GM19467 (cell line): ENCODE results near the gene DPP3.
"Not testable (repeated sequence)": the region's sequence is repeated elsewhere in the genome, so short reads cannot be mapped to it uniquely, and the experiment has no call there.

Experiments
- ATAC-seq: cut with Tn5 transposase; IDR thresholded peaks from one replicate; pipeline ENCODE4 v1.9.1; 2021; ENCODE audit warnings: mild to moderate bottlenecking, moderate library complexity; ENCODE audit not compliant: unreplicated experiment

The DPP3 gene

DNA sequence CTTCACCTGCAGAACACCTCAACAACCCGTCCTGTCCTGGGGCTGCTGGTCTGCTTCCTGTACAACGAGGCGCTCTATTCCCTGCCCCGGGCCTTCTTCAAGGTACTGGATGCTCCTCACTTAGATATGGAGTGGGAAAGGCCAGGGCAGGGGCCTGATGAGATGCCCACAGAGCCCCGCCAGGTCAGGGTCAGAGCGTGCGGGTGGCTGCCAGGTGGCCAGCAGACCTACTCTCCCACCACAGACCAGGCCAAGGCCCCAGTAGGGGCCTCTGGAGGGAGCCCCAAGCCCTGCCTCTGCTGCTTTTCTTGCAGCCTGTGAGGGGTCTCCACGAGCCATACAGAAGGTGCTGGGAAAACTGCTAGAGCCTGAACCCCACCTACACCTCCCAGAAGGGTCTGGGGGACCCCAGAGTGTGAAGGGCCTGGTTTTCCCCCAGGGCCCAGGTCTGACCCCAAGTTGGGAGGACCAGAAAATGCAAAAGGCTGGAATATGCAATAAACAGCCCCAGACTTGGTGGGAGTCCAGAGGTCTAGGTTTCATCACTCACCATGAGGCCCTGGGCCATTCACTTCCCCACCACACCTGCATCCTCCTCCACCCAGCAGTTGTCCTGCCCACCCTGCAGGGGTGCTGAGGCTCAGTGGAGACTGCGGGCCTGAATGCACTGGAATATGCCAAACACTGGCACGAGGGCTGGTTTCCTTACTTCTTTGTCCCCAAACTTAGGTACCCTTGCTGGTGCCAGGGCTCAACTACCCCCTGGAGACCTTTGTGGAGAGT is 50.9 kb downstream of the DPP3 start:
- no peak for ATAC-seq

DNA sequence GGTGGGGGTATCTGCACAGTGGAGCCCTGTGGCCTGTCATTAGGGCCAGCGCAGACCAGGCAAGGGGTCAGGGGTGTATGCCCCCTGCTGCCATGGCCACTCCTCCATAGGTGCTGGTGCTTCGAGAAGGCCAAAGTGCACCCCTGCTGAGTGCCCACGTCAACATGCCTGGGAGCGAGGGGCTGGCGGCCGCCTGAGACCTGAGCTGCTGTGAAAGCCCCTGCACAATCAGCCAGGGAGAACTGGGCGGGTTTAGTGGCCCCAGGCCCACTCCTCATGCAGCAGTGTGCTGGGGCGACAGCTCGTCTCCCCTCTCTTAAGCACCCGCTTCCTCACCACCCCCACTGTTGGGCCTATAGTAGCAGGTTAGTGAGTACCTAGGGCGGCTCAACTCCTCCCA is 51.6 kb downstream of the DPP3 start:
- ATAC-seq, result no peak

DNA sequence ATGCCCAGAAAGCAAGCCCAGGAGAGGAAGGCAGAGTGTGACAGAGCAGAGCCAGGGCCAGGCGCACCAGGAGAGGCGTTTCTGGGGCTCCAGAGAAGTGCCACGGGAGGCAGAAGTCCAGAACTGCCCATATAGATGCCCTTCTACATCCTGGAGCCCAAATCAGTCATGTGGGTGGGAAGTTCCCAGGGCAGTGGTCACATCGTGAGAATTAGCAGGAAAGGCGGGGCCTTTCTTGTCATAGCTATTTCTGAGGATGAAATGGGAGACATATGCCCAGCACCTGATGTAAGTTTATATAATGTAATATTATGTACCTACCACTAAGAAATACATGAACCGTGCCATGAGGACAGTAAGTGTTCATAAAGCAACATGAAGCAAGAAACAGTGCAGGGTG is 52.5 kb downstream of the DPP3 start:
- ATAC-seq, result no peak

DNA sequence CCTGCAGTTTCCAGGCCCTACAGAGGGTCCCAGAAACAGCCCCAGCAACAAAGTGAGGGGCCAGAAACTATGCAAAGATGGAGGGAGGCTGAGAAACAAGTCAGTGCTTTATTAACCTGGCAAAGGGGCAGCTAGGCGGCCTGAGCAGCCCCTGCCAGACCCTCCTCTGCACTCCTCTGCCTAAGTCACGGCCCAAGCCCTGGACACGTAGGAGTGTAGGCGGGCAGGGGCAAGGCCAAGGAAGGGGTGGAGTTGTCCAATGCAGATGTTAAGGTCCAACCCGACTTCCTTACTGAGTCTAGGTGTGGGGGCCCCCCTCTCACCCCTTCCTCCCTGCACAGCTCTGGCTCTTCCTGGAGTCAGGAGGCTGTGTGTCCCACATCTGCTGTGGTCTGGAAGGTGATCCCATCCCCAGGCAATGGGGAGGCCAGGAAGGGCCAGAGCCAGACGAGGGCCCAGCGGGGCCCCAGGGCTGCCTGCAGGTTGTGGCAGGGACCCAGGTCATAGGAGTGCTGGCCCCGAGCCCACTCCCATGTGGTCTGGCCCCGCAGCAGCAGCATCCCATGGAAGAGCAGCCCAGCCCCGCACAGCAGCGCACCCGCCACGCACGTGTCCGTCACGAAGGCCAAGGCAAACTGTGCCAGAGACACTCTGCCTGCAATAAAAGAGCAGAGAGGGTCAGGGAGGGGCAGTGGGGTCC is 59.1 kb downstream of the DPP3 start:
- no peak for ATAC-seq

DNA sequence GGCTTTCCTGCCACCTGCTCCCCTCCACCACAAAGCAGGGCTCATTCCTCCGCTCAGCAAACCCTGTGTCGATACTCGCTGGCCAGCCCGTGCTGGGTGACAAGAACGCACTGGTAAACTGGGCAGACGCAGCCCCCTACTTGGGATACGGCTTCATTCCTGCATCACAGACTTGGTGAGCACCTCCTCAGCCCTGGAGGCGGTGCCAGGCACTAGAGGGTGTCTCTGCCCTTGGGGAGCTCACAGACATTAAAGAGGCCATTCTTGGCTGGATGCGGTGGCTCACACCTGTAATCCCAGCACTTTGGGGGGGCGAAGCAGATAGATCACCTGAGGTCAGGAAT is 59.6 kb downstream of the DPP3 start:
- no peak for ATAC-seq

DNA sequence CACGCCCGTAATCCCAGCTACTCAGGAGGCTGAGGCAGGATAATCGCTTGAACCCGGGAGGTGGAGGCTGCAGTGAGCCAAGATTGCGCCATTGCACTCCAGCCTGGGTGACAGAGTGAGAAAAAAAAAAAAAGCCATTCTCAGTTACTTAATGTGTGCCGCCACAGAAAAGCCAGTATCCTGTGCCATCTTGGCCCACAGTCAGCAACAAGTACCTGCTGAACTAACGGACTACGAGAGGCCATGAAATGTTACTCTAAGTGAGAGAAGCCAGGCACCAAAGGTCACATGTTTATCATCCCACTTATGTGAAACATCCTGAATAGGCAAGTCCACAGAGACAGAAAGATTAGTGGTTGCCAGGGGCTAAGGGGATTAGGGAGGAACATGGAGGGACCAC is 60.4 kb downstream of the DPP3 start:
- not testable (repeated sequence) for ATAC-seq

DNA sequence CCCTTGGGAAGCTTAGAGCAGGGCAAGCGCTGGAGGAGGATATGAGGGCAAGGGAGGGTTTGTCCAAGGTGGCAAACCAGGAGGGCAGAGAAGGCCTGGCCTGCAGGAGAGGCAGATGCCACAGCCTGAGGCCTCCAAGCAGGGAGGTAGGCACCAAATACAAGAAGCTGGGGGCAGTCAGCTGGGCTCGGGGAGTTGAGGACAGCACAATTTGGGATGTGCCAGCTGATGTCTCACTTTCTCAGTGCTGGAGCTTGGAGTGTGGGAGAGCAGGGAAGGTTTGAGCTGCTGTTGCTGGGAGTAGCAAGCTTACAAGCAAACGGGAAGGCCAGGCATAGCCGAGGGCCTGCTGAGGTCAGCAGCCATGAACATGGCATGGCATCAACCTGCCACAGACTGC is 61.7 kb downstream of the DPP3 start:
- no peak for ATAC-seq

DNA sequence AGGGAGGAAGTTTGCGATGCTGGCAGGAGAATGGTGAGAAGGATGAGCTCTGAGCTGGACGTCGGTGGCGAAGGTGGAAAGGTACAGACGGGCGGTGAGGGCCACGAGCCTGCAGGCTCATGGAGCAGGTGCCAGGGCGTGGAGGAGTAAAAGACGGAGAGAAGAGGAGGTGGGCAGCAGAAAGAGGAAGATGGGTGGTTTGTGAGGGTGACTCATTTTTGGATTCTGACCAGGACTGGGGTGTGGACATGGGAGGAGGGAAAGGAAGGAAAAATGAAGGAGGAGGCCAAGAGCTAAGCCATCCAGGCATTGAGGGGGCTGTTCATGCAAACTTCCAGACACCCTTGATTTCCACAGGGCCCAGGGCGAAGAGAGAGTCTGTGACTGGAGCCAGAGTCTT is 62.1 kb downstream of the DPP3 start:
- ATAC-seq, result no peak

DNA sequence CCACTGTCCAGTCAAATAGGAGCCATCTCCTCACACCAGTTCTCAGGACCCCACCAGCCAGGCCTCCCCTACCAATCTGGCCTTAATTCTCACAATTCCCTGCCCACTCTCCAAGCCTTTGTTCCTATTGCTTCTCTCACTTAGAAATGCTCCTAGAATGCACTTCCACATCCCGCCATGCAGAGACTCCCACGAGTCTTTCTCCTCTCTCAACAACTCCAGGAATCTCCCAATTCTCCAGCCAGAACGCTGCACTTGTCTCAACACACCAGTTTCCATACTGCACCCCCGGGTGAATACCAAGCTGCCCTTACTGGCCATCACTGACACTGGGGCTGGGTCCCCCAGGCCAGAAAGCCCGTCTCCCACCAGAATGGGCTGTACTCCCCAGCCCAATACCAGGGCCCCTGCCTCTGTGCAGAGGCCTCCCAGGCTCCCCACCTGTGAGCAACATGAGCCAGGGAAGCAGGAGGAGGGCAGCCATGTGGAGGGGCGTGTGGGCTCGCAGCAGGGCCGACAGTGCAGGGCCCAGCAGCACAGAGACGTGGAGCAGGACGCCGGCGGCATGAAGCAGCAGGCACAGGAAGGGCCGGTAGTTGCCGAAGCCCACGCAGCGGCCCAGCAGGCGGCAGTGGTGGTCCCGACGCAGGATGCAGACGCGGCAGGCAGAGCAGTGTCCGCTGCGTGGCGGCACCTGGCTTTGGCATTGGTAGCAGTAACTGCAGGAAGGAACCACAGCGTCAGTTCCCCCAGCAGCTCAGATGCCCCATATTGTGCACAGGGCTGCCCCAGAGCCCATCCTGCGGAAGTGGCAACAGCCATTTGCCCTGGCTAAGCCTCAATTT is 63.3 kb downstream of the DPP3 start:
- ATAC-seq, result no peak

DNA sequence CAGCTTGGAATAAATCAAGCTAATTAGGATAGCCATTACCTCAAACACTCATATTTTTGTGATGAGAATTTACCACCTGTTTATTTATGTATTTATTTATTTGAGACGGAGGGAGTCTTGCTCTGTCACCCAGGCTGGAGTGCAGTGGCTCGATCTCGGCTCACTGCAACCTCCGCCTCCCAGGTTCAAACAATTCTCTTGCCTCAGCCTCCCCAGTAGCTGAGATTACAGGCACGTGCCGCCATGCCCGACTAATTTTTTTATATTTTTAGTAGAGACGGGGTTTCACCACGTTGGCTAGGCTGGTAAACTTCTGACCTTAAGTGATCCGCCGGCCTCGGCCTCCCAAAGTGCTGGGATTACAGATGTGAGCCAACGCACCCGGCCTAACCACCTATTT is 64.7 kb downstream of the DPP3 start:
- ATAC-seq, result not testable (repeated sequence)

DNA sequence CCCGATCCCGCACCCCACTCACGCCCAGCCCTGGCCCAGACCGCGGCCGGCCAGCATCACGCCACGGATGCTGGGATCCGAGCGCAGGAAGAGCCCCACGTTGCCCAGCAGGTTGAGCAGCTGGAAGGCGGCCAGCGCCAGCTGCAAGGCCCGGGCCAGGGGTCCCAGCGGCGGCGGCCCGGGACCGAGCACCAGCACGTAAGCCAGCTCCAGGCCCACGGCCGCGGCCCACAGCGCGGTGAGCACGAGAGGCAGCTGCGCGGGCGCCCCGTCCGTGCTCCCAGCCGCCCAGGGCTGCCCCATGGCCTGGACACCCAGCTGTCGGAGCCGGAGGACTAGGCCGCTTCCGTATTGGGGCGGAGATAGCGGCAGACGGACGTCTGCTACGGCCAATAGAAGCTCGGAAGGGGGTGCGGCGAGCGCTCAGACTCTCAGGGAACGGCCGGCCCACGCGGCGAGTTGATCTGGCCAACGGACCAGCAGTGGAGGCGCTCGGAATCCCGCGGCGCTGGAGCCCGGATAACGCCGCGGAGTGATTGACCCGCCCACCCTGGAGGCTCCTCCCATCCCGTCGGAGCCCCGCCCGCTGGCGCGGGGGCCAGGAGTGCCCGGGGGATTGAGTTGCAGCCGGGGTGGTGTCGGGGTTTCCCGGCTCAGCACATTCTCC is 65.6 kb downstream of the DPP3 start, which contains the start of gene ZDHHC24:
Gene ZDHHC24 (minus strand): TSS at position 348 of the 667 bp plus-strand sequence. CDS start 45 bp downstream, at position 303.
- peak; percentile 78 for ATAC-seq

DNA sequence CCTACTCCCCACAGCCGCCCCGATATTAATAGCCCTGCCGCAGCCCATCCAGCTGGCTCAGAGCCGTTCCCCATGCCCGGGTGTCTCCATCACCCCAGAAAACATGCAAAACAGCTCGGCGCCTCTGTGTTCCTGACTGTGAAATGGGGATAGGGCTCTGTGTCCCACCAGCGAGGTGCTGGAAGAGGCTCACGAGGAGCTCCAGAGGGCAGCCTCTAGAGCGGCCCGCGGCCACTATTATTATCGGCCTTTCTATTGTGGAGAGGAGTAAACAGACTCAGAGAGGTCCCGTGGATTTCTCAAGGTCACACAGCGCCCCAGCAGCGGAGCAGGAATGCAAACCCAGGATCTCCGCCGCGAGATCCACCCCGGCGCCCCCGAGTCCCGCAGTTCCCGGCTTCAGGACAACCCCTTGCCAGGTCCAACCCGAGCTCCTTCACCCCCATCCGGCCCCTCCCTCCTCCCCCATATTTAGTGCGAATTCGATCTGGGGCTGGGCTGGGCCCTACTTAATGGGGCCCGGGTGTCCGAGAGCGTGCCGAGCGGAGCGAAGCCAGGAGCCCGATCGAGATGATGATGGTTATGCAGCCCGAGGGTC is 66.2 kb downstream of the DPP3 start, which contains the start of gene ACTN3:
Gene ACTN3 (plus strand): TSS at position 536 of the 598 bp plus-strand sequence. CDS start 35 bp downstream, at position 571.
- no peak for ATAC-seq

DNA sequence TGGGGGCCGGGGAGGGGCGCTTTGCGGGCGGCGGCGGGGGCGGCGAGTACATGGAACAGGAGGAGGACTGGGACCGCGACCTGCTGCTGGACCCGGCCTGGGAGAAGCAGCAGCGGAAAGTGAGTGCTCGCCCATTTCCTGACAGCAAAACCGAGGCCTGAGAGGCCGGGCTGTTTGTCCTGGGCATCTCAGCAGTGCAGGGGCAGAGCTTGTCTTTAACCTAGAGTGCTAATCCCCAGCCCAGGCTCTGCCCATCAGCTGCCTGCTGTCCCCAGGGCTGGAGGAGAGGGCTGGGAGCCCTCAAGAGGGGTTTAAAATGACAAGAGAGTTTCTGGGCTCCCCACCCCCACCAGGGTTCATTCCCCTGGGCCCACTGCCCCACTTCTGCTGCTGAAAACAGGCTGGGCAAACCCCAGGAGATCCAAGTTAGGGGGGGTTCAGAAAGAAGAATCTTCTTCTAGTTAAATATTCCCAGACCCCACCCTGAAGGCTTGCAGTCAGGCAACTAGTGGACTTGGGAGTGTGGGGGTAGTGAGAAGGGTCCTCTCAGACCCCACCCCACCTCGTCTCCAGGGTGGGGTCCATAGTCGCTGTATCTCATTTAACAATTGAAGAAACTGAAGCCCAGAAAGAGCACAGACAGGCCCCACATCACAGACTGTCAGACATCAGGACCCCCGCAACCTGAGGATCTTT is 66.9 kb downstream of the DPP3 start:
- no peak for ATAC-seq

DNA sequence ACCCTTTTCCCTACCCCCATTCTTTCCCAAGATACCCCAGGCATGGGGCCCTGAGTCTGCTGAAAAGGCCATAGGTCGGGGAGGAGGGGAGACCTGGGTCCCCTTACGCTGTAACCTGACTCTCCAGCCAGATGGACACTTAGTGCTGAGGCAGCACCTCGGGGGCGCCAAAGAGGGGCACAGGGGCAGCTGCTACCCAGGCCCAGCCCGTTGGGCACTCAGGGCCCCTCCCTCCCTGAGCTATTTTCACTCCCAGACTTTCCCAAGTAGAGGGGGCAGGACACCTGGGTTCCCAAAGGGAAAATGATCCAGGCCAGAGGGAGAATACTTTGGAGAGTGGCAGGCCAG is 67.4 kb downstream of the DPP3 start:
- no peak for ATAC-seq

DNA sequence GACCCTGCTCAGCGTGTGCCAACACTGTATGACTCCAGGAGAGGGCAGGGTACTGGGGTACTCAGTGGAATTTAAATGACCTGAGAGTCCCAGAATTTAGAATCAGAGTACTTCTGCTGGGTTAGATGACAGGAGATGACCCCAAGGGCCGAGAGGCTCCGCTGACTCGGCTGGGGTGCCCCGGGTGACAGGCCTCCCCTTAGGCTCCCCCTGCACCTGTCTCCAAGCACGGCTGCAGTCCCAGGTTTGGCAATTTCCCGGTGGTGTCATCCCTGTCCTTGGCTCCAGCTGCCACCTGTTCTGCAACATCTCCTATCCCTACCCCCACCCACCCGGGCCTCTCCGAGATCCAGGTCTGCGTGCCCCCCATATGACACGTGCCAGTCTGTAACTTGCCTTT is 67.8 kb downstream of the DPP3 start:
- ATAC-seq, result no peak

DNA sequence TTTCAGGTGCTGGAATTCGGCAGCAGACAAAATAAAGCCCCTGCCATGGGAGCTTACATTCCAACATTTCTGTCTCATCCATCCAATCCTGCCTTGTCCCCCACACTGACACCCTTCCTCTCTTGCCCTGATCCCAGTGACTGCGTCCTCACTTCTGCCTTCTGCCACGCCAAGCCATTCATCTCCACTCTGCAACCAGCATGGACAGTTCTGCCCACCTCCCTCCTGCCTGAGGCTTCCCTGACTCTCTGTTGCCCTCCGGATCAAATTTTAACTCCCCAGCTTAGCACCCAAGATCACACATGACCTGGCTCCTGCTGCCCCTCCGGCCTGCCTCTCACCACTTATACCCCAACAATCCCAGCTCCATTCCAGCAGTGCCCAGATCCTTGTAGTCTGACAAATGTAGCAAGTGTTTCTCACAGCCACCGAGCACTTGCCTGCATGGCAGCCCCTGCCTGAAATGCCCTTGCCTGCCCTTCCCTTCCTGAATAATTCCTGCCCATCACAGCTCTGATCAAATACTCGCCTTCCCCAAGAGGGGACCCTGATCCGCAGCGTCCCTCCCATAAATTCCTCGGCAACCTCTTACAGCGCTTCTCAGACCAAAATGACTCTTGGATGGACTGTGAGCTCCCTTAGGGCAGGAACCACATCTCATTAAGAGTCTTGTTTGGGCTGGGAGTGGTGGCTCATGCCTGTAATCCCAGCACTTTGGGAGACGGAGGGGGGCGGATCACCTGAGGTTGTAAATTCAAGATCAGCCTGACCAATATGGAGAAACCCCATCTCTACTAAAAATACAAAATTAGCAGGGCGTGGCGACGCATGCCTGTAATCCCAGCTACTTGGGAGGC is 68.8 kb downstream of the DPP3 start:
- ATAC-seq, result no peak

DNA sequence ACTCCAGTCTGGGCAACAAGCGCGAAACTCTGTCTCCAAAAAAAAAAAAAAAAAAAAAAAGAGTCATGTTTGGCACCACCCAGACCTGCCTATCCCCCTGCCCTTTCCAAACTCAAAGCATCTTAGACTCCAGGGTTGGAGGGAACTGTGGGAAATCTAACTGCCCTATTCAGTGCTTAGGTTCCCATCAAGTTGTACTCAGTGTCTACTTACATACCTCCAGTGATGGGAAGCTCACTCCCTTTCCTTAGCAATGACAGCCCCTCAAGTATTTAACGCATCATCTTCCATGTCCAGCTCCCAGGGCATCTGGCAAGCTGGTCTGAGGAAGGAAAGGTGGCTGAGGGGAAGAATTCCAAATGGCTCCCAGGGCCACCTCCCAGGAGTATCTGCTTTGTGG is 69.5 kb downstream of the DPP3 start:
- no peak for ATAC-seq

DNA sequence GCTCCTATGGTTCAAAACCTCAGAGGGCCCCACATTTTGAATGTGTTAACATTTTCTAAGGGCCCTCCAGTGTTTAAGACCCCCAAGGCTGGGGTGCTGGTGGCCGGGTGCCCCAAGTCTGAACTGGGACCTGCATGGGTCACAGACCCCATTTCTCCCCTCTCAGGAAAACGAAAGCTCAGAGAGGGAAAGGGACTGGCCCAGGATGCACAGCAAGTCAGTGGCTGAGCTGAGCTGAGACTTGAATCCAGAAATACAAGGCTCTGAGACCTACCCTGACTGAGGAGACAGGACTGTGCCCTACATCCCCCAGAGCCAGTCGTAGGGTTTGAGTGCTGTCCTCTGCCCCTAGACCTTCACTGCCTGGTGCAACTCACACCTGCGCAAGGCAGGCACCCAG is 70.7 kb downstream of the DPP3 start:
- no peak for ATAC-seq

DNA sequence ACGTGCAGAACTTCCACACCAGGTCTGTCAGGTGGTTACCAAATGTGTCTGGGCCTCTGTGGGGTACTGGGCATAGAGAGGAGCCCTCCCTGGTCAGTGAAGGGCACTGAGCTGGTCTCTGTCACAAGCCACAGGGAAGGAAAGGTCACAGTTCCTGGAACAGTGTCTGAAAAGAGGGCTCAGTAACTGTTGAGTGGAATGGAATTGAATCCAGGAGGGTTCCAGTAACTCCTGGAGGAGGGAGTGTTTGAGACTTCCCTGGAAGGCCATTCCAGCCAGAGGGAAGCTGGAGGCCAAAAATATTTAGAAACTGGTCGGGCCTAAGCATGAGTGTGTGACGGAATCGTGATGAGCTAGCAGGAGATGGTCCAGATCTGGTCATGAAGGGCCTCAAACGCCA is 74.4 kb downstream of the DPP3 start:
- no peak for ATAC-seq
